Stimulated activated naive B cell treated with anti-CD40 and anti-IgM and Interleukin-4, amounts not matched to agents 10 μg/mL and 1 μg/mL and 100 μg/mL, for 72 hours (primary cell): ENCODE measurements around the gene HOXB4.

Experiments used
- ATAC-seq, 2 donors: fragments of 150-1000 bp; cut with Tn5 transposase; replicated peaks; 2 replicates each; pipeline ENCODE4 v1.10.0; 2021; ENCODE audit warnings: moderate library complexity in 1 of 2
- DNase-seq: peaks from one replicate; pipeline ENCODE4 v3.0.0; 2021
- H3K27ac Mint-ChIP-seq: one replicate; pipeline ENCODE4 v1.8.0; 2022; ENCODE audit warnings: mild to moderate bottlenecking, mixed read lengths
- H3K27me3 Mint-ChIP-seq, 2 donors: one replicate each; pipeline ENCODE4 v1.8.0; 2022; ENCODE audit warnings: mixed read lengths in 2 of 2
- H3K36me3 Mint-ChIP-seq, 2 donors: one replicate each; pipeline ENCODE4 v1.8.0; 2022; ENCODE audit warnings: mixed read lengths in 2 of 2, mild to moderate bottlenecking in 1 of 2
- H3K4me1 Mint-ChIP-seq, 2 donors: one replicate each; pipeline ENCODE4 v1.8.0; 2022; ENCODE audit warnings: mixed read lengths in 2 of 2, mild to moderate bottlenecking in 1 of 2
- H3K4me3 Mint-ChIP-seq, 2 donors: one replicate each; pipeline ENCODE4 v1.8.0; 2022; ENCODE audit warnings: mild to moderate bottlenecking in 2 of 2, mixed read lengths in 2 of 2, moderate library complexity in 1 of 2
- H3K9me3 Mint-ChIP-seq, 2 donors: one replicate each; pipeline ENCODE4 v1.8.0; 2022; ENCODE audit warnings: mixed read lengths in 2 of 2, mild to moderate bottlenecking in 1 of 2

Gene HOXB4

GRCh38 chr17:48530887-48531272 lies 47.3 kb downstream of the HOXB4 start, which contains the start of gene HOXB1:
TSS of gene HOXB1 (minus strand) at chr17:48531011. CDS start at chr17:48530904, 107 bp downstream.
- no peak within 1 kb of the TSS for H3K27ac Mint-ChIP-seq

GRCh38 chr17:48530208-48530886 lies 47.8 kb downstream of the HOXB4 start:
- Mint-ChIP-seq H3K36me3 (no peaks in the 10 kb centered on the region), H3K27me3 (peaks cover 37 to 63% of the 10 kb centered on the region in 2 donors), H3K4me1 (peaks cover 3 to 13% of the 10 kb centered on the region in 2 donors), H3K9me3 (no peaks in the 10 kb centered on the region), H3K27ac (no peak overlapping the region), H3K4me3 (no peak overlapping the region)
- ATAC-seq (no peak), DNase-seq (no peak)

More at GRCh38 chr17:48530887-48531272, 47.3 kb downstream of the HOXB4 start, which contains the start of gene HOXB1:
- no peaks in the 10 kb centered on the region for H3K36me3 Mint-ChIP-seq
- no peak for DNase-seq
- H3K9me3 Mint-ChIP-seq, result no peaks in the 10 kb centered on the region
- peaks cover 3 to 13% of the 10 kb centered on the region in 2 donors for H3K4me1 Mint-ChIP-seq
- ATAC-seq, result no peak
- no peak within 1 kb of the TSS for H3K4me3 Mint-ChIP-seq
- H3K27me3 Mint-ChIP-seq, result peaks cover 32 to 57% of the 10 kb centered on the region in 2 donors

DNA sequence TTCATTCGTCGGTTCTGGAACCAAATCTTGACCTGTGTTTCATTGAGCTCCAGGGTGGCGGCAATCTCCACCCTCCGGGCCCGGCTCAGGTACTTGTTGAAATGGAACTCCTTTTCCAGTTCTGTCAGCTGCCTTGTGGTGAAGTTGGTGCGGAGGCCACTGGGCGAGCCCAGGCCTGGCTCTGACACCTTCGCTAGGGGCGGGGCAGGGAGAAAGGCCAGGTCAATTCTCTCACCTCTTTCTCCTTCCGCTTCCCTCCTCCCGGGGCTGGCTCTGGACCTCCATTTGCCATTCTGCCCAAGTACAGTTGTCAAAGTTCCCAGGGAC lies 48.5 kb downstream of the HOXB4 start:
- H3K9me3 Mint-ChIP-seq, result no peaks in the 10 kb centered on the region

GRCh38 chr17:48528936-48529682 lies 49.0 kb downstream of the HOXB4 start:
- no peak overlapping the region for H3K4me3 Mint-ChIP-seq
- H3K27me3 Mint-ChIP-seq, result peaks cover 49 to 71% of the 10 kb centered on the region in 2 donors
- H3K27ac Mint-ChIP-seq, result no peak overlapping the region
- no peaks in the 10 kb centered on the region for H3K36me3 Mint-ChIP-seq
- DNase-seq (no peak), ATAC-seq (no peak)
- H3K4me1 Mint-ChIP-seq, result peaks cover 3 to 13% of the 10 kb centered on the region in 2 donors
- H3K9me3 Mint-ChIP-seq, result no peaks in the 10 kb centered on the region

More for the DNA sequence above, 48.5 kb downstream of the HOXB4 start:
- Mint-ChIP-seq H3K36me3 (no peaks in the 10 kb centered on the region), H3K4me1 (peaks cover 3 to 13% of the 10 kb centered on the region in 2 donors), H3K4me3 (no peak overlapping the region), H3K27ac (no peak overlapping the region), H3K27me3 (peaks cover 44 to 70% of the 10 kb centered on the region in 2 donors)
- no peak for ATAC-seq
- DNase-seq, result no peak

GRCh38 chr17:48528153-48528935 lies 49.8 kb downstream of the HOXB4 start:
- Mint-ChIP-seq H3K36me3 (no peaks in the 10 kb centered on the region), H3K27ac (no peak overlapping the region), H3K4me3 (no peak overlapping the region), H3K4me1 (peaks cover 3 to 13% of the 10 kb centered on the region in 2 donors), H3K27me3 (peaks cover 55 to 77% of the 10 kb centered on the region in 2 donors), H3K9me3 (no peaks in the 10 kb centered on the region)
- ATAC-seq (peak in 1 of 2 donors; percentile 29), DNase-seq (no peak)

- Mint-ChIP-seq H3K4me3 (peak overlapping the region in 1 of 2 donors; percentile 51), H3K27me3 (peaks cover 59 to 85% of the 10 kb centered on the region in 2 donors), H3K27ac (no peak overlapping the region), H3K9me3 (no peaks in the 10 kb centered on the region), H3K4me1 (peaks cover 3 to 13% of the 10 kb centered on the region in 2 donors), H3K36me3 (no peaks in the 10 kb centered on the region)
- no peak for DNase-seq
- no peak for ATAC-seq
Observed at GRCh38 chr17:48527547-48527932, 50.6 kb downstream of the HOXB4 start.

GRCh38 chr17:48526608-48527546 lies 51.3 kb downstream of the HOXB4 start:
- Mint-ChIP-seq H3K27ac (no peak overlapping the region), H3K36me3 (no peaks in the 10 kb centered on the region), H3K4me3 (peak overlapping the region in 1 of 2 donors; percentile 34), H3K9me3 (no peaks in the 10 kb centered on the region), H3K27me3 (peaks cover 61 to 91% of the 10 kb centered on the region in 2 donors), H3K4me1 (peaks cover 3 to 13% of the 10 kb centered on the region in 2 donors)
- DNase-seq (no peak), ATAC-seq (peak in 1 of 2 donors; percentile 14)
